ENCODE results near the gene PPP1R14B.
"Not testable (repeated sequence)": the region's sequence is repeated elsewhere in the genome, so short reads cannot be mapped to it uniquely, and the experiment has no call there.

GRCh38 chr11:64246621-64246870 is 197 bp downstream of the PPP1R14B start:
- TF ChIP-seq CTCF, EZH2phosphoT487 (IDR thresholded peaks at IDR 0.05; ENCODE audit: low read length): not testable (repeated sequence)

Measured in MM.1S (cell line).